Measurements from ENCODE around the gene SNRK.
A peak's percentile ranks its signal among the peaks of the same experiment; 100 is the strongest.

SNRK gene

GRCh38 chr3:43288366-43288765, 2.0 kb downstream of the SNRK start:
- POLR2A ChIA-PET, result no interaction called here

GRCh38 chr3:43288850-43289249, 2.5 kb downstream of the SNRK start:
- DNase-seq (ENCODE audit: extremely low spot score), result no peak
- ChIA-PET POLR2A (no interaction called here), CTCF (interaction anchor here (0.6 kb wide), 1 partner anchor 11 kb away, joined by 3 read pairs; no protein-coding TSS in a partner anchor)
- no peak for TF ChIP-seq CTCF (IDR thresholded peaks at IDR 0.05; ENCODE audit: control extremely low read depth, extremely low read depth, low read depth, missing control alignments)

More at GRCh38 chr3:43288366-43288765, 2.0 kb downstream of the SNRK start:
- DNase-seq (ENCODE audit: extremely low spot score), result peak; percentile 43
- TF ChIP-seq CTCF (IDR thresholded peaks at IDR 0.05; ENCODE audit: control extremely low read depth, extremely low read depth, low read depth, missing control alignments), result no peak
- CTCF ChIA-PET, result no interaction called here

- DNase-seq (ENCODE audit: extremely low spot score), result no peak
- POLR2A ChIA-PET, result no interaction called here
- no peak for TF ChIP-seq CTCF (IDR thresholded peaks at IDR 0.05; ENCODE audit: control extremely low read depth, extremely low read depth, low read depth, missing control alignments)
- CTCF ChIA-PET, result interaction anchor here (0.6 kb wide), 1 partner anchor 11 kb away, joined by 3 read pairs; no protein-coding TSS in a partner anchor
Measured at GRCh38 chr3:43289401-43289800, 3.1 kb downstream of the SNRK start.

- no peak for TF ChIP-seq CTCF (IDR thresholded peaks at IDR 0.05; ENCODE audit: control extremely low read depth, extremely low read depth, low read depth, missing control alignments)
- DNase-seq (ENCODE audit: extremely low spot score), result no peak
- CTCF ChIA-PET, result no interaction called here
- POLR2A ChIA-PET, result no interaction called here
Measured at GRCh38 chr3:43289841-43290470, 3.6 kb downstream of the SNRK start.

- no peak for TF ChIP-seq CTCF (IDR thresholded peaks at IDR 0.05; ENCODE audit: control extremely low read depth, extremely low read depth, low read depth, missing control alignments)
- CTCF ChIA-PET, result no interaction called here
- no peak for DNase-seq (ENCODE audit: extremely low spot score)
- POLR2A ChIA-PET, result no interaction called here
Measured at GRCh38 chr3:43290956-43291355, 4.6 kb downstream of the SNRK start.

GRCh38 chr3:43291546-43291945, 5.2 kb downstream of the SNRK start:
- CTCF ChIA-PET, result no interaction called here
- TF ChIP-seq CTCF (IDR thresholded peaks at IDR 0.05; ENCODE audit: control extremely low read depth, extremely low read depth, low read depth, missing control alignments), result no peak
- no peak for DNase-seq (ENCODE audit: extremely low spot score)
- POLR2A ChIA-PET, result no interaction called here
